SW 1271 (cell line): ENCODE measurements around the gene GBP2.

ENCODE experiments used
- DNase-seq, 2 experiments: peaks; one replicate each; lab custom pipeline; 2025; lab: John Stamatoyannopoulos, UW

Gene GBP2

GRCh38 chr1:89064632-89065031 lies 61.3 kb downstream of the GBP2 start:
- DNase-seq: no peak

GRCh38 chr1:89063094-89063493 lies 62.8 kb downstream of the GBP2 start:
- DNase-seq: no peak

- DNase-seq: no peak
These were observed 65.8 kb downstream of the GBP2 start for GRCh38 chr1:89060091-89060490.
